Left cardiac atrium (tissue), 4 donors: ENCODE results near the gene LTBP4. TPM values are rescaled to one million over a fixed set of nuclear protein-coding genes. Genes with fewer than 3 reads are reported as not detected.
A peak's percentile ranks its signal among the peaks of the same experiment; 100 is the strongest.
"Not testable (repeated sequence)": the region's sequence is repeated elsewhere in the genome, so short reads cannot be mapped to it uniquely, and the experiment has no call there.

ENCODE experiments used
- ATAC-seq, 2 donors: fragments of 200-7000 bp; cut with Tn5 transposase; one replicate each; pipeline ENCODE4 v1.9.1; 2020; ENCODE audit warnings: mild to moderate bottlenecking in 2 of 2, moderate library complexity in 2 of 2
- DNase-seq: peaks from one replicate; pipeline ENCODE4 v3.0.0-alpha.2; 2020
- intact Hi-C, 2 donors: fragments of 100-400 bp; cut with DNase I; formaldehyde crosslinking; loops; one replicate each; pipeline versions ENCODE4 v1.14.1 to v1.15.1; 2022 to 2023
- total RNA-seq, 2 donors: library from RNA; stranded (reverse); fragmentation: NEBNext Ultra II Directional; extraction: Animal tissue kit (Norgen Biotek cat#: 25700); gene quantifications; one replicate each; pipeline ENCODE4 v1.2.1, GENCODE V29; 2021
- donor health status: DM: no; HTN: yes; CAD: no.
- donor health status: DM: no; HTN: yes; CAD: no; lungs with severe emphysema.
- donor health status: DM: yes; HTN: yes; CAD: no.
- donor health status: Dilated cardiomyopathy.

Gene LTBP4
- total RNA-seq, 2 donors from 2014 or later, result 272 to 361 TPM

DNA sequence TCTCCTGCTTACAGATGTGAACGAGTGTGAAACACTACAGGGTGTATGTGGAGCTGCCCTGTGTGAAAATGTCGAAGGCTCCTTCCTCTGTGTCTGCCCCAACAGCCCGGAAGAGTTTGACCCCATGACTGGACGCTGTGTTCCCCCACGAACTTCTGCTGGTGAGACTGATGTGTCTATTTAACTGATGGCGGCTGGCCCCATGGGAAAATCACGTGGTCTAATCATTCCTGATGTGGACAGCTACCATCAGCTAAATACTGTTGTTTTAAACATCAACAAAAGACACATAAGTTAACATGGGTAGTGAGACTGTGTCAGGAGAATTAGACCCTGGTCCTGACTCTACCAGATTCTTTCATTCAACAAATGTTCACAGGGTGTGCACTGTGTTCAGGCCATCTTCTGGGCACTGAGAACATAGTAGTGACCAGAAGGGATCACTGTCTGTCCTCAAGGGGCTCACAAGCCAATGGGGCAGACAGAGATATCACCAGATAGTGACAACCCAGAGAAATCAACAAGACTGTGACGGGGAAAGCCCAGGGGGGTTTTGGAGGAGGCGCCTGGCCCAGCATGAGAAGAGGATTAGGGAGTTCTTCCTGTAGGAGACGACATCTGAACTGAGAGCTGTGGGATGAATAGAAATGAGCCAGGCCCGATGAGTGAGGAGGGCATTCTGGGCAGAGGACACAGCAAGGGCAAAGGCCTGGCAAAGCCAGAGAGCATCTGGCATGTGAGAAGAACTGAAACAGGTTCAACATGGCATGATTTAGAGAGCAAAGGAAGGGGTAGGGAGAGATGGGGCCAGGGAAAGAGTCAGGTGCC is 18.4 kb downstream of the LTBP4 start:
- DNase-seq (no peak), ATAC-seq (peak in 1 of 2 donors; percentile 63)
- intact Hi-C loops, result no loop called here

DNA sequence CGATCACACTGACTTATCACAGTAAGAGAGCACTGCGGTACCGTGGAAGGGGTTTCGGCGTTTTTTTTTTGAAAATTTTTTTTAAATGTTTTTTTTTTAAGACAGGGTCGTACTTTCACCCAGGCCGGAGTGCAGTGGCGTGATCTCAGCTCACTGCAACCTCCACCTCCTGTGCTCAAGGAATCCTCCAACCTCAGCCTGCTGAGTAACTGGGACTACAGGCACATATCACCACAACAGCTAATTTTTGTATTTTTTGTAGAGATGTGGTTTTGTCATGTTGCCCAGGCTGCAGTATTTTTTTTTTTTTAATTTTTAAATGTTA is 19.0 kb downstream of the LTBP4 start:
- no peak for DNase-seq
- intact Hi-C loops, result no loop called here
- ATAC-seq, result no peak

DNA sequence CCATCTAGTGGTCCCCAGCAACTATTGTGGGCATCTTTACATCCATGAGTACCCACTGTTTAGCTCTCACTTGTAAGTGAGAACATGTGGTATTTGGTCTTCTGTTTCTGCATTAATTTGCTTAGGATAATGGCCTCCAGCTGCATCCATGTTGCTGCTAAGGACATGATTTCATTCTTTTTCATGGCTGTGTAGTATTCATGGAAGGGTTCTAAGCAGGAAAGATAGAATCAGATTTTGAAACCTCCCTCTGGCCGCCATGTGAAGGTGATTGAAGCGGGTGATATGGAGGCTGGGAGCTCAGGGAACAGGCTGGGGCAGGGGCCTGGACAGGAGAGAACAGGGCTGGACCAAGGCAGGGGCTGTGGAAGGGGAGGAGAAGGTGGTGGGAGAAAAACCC is 20.1 kb downstream of the LTBP4 start:
- no peak for ATAC-seq

DNA sequence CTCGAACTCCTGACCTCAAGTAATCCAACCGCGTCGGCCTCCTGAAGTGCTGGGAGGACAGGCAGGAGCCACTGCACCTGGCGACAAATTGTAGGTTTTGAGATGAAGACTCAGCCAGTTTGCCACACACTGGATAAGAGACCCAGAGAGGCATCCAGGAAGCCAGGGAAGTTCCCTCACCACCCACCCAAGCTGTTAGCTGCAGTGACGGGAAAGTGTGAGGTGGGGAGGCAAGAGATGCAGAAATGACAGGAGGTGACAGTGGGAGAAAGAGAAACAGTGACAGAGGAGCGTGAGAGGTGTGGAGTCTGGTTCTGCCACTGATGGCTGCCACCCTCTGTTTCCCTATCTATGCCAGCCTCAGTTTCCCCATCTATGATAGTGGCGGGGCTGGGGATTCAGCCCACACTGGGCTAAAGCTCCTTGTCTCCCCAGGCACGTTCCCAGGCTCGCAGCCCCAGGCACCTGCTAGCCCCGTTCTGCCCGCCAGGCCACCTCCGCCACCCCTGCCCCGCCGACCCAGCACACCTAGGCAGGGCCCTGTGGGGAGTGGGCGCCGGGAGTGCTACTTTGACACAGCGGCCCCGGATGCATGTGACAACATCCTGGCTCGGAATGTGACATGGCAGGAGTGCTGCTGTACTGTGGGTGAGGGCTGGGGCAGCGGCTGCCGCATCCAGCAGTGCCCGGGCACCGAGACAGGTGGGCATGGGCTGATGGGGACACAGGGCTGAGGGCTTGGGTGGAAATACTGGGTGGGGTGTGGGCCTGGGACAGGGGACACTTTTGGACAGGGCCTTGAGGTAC is 21.0 kb downstream of the LTBP4 start:
- intact Hi-C loops, result no loop called here
- DNase-seq (no peak), ATAC-seq (no peak)

More for the DNA sequence above, 20.1 kb downstream of the LTBP4 start:
- DNase-seq, result no peak
- intact Hi-C loops, result no loop called here

DNA sequence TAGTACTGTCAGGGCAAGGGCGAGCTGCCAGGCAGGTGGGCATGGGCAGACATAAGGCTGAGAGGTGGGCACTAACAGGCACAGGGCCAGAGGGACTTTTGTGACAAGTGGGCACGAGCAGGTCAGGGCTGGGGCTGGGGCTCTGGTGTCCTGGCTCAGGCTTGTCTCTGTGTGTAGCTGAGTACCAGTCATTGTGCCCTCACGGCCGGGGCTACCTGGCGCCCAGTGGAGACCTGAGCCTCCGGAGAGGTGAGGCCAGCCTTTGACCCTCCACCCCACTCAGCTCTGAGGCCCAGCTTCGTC is 21.6 kb downstream of the LTBP4 start:
- intact Hi-C loops, result no loop called here
- DNase-seq (no peak), ATAC-seq (no peak)

DNA sequence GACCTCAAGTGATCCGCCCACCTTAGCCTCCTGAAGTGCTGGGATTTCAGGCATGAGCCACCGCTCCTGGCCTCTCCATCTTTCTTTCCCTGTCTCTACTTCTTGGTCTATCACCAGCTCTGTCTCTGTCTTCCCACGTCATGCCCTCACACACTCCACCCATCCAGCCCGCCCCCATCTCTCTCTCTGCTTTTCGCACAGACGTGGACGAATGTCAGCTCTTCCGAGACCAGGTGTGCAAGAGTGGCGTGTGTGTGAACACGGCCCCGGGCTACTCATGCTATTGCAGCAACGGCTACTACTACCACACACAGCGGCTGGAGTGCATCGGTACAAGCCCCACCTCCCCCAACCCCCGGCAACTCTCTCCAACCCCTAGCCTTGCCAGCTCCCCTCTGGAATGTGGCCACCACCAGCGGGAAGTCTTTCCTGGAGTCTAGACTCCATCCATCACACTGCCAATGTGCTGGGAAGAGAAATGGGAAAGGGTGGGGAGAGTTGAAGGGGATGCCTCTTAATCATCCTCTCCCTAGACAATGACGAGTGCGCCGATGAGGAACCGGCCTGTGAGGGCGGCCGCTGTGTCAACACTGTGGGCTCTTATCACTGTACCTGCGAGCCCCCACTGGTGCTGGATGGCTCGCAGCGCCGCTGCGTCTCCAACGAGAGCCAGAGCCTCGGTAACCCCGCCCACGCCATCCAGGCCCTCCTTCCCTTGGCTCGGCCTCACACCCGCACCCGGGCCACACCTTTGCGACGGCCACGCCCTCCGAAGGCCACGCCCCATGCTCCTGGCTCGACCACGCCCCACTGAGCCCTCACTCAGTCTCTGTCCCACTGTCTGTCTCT is 22.5 kb downstream of the LTBP4 start:
- DNase-seq, result peak; percentile 59
- ATAC-seq, result peak; percentile 19 to 62
- intact Hi-C loops, result no loop called here

DNA sequence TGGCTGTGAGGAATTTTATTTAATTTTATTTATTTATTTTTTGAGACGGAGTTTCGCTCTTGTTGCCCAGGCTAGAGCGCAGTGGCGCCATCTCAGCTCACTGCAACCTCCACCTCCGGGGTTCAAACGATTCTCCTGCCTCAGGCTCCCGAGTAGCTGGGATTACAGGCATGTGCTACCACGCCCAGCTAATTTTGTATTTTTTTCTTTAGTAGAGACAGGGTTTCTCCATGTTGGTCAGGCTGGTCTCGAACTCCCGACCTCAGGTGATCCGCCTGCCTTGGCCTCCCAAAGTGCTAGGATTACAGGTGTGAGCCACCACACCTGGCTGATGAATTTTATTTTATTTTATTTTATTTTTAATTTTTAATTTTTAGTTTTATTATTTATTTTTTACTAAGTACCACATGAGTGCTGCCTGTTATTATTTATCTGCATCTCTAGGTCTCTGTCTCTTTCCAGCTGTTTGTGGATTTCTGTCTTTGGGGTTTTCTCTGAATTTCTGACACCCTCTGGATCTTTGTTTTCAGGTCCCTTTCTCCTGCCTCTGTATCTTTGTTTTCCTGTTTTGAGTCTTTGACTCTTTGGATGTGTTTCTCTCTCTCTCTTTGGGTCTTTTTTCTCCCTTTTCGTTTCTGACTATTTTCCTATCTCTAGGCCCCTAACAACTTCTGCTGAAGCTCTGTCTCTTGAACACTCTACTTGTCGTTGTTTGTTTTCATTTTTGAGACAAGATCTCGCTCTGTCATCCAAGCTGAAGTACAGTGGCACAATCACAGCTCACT is 23.4 kb downstream of the LTBP4 start:
- intact Hi-C loops, DNase-seq, ATAC-seq: not testable (repeated sequence)

DNA sequence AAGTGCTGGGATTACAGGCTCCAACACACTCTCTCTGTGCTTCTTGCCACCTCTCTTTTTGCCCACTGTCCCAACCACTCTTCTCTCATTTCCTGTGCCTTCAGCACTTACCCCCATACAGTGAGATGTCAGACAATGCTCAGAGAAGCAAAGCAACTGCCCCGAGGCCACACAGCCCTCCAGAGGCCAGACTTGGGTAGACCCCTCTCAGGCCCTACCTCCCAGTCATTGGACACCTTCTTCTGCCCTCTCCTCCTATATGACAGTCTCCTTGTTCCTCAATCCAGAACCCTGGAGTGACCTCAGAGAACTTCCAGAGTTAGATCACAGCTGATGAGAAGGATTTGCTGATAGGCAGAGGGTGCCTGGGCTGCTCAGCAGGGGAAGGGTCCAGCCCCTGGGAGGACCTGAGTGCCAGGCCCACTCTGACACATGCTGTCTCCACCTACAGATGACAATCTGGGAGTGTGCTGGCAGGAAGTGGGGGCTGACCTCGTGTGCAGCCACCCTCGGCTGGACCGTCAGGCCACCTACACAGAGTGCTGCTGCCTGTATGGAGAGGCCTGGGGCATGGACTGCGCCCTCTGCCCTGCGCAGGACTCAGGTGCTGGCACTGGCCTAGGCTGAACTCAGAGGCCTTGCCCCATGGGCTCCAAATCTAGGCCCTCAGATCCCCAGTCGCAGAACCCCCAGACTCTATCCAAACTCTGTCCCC is 24.4 kb downstream of the LTBP4 start:
- no peak for ATAC-seq
- no peak for DNase-seq
- intact Hi-C loops, result no loop called here

DNA sequence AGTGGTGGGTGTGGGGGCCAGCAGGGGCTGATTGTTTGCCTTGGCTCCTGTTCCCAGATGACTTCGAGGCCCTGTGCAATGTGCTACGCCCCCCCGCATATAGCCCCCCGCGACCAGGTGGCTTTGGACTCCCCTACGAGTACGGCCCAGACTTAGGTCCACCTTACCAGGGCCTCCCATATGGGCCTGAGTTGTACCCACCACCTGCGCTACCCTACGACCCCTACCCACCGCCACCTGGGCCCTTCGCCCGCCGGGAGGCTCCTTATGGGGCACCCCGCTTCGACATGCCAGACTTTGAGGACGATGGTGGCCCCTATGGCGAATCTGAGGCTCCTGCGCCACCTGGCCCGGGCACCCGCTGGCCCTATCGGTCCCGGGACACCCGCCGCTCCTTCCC is 25.7 kb downstream of the LTBP4 start:
- intact Hi-C loops, result no loop called here
- no peak for ATAC-seq
- no peak for DNase-seq

DNA sequence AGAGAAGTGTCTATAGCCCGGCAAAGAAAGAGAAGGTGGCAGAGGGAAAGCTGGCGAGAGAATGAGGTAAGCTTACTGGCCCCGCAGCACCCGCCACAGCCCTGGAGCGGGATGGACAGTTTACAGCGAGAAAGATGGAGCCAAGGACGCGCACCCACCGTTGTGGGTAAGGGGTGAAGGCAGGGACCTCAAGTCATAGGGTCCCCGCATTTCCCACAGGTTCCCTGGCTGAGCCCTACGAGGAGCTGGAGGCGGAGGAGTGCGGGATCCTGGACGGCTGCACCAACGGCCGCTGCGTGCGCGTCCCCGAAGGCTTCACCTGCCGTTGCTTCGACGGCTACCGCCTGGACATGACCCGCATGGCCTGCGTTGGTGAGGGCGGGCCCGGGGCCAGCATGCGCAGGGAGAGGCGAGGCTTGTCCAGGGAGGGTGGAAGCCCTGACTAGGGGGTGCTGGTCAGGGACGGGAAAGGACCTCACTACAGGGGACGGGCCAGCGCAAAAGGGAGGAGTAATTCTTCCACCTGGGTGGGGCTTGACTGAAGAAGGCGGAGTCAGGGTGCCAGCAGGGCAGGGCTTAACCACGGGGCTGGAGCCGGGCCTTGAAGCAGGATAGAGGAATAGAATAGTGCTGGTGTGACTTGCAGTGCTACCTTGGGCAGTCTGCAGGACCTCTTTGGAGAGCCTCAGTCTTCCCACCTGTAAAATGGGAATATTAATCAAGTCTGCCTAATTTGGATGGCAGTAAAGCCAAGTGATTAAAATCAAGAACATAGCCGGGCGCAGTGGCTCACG is 26.5 kb downstream of the LTBP4 start:
- DNase-seq, result no peak
- peak in 1 of 2 donors; percentile 7 for ATAC-seq
- intact Hi-C loops, result no loop called here

DNA sequence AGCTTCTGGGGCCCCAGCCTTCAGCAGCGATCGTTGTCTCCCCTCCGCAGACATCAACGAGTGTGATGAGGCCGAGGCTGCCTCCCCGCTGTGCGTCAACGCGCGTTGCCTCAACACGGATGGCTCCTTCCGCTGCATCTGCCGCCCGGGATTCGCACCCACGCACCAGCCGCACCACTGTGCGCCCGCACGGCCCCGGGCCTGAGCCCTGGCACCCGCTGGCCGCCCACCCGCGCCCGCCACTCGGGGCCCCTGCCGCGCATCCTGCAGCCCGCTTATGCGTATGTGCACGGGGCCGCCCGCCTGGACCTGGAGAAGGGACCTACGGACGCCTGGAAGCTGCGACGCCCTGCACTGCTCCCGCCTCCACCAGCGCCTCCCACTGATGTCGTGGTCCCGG is 28.2 kb downstream of the LTBP4 start:
- intact Hi-C loops, result no loop called here
- DNase-seq (no peak), ATAC-seq (no peak)

DNA sequence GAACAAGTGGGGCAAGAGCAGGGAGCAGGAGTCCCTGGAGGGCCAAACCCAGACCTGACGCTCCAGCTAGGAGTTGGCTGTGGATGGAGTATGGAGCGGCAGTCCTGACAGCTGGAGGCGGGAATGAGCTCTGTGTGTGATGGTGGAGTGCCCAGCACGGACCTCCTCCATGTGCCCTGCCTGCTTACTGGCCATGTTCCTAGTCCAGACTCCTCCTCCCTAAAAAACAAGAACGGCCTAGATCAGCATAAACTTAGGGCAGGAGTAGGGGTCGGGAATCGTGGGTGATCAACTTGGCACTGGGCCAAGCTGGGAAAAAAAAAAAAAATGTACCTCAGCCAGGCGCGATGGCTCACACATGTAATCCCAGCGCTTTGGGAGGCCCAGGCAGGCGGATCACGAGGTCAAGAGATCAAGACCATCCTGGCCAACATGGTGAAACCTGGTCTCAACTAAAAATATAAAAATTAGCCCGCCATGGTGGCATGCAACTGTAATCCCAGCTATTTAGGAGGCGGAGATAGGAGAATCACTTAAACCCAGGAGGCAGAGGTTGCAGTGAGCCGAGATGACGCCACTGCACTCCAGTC is 29.5 kb downstream of the LTBP4 start:
- ATAC-seq (no peak), DNase-seq (no peak)
- intact Hi-C loops, result loop anchor here in 1 of 2 donors (10.0 kb wide), 1 partner anchor 96 kb away; no protein-coding TSS in a partner anchor

DNA sequence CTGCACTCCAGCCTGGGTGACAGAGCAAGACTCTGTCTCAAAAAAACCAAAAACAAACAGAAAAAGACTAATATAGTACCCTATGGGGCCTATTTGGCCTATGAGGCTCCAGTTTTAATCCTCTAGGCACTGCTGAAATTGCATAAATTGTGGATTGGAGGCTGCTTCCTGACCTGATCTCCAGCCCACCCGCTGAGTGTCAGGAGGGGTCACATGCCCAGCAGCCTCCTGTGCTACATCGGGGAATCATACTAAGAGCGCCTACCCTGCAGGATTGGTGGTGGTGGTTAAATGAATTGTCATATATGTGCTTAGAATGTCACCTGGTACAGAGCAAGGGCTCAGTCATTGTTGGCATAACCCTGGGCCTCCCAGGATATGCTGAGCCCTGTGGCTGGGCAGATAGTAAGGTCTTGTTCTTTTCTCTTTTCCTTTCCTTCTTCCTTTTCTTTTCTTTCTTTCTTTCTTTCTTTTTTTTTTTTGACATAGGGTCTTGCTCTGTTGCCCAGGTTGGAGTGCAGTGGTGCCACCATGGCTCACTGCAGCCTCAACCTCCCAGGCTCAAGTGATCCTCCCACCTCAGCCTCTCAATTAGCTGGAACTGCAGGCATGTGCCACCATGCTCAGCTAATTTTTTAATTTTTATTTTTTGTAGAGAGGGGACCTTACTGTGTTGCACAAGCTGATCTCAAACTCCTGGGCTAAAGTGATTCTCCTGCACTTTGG is 31.3 kb downstream of the LTBP4 start:
- intact Hi-C loops, result loop anchor here in 1 of 2 donors (10.0 kb wide), 1 partner anchor 98 kb away; no protein-coding TSS in a partner anchor
- no peak for DNase-seq
- no peak for ATAC-seq

DNA sequence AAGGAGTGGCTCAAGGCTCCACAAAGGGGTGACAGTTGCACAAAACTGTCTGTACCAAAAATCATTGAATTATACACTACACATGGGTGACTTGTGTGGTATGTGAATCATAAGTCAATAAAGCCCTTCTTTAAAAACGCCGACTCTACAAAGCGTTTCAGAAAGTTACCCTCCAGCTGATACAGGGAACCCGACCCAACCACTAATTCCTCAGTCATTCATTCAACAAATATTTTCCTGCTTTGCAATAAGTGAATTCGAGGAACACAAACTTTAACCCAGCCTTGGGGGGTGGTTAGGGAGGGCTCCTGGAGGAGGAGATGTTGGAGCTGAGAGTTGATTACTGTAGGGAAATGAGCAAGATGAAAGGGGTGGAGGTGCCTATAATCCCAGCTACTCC is 32.0 kb downstream of the LTBP4 start:
- intact Hi-C loops, result loop anchor here in 1 of 2 donors (10.0 kb wide), 1 partner anchor 98 kb away; no protein-coding TSS in a partner anchor
- ATAC-seq, result no peak
- DNase-seq, result no peak

DNA sequence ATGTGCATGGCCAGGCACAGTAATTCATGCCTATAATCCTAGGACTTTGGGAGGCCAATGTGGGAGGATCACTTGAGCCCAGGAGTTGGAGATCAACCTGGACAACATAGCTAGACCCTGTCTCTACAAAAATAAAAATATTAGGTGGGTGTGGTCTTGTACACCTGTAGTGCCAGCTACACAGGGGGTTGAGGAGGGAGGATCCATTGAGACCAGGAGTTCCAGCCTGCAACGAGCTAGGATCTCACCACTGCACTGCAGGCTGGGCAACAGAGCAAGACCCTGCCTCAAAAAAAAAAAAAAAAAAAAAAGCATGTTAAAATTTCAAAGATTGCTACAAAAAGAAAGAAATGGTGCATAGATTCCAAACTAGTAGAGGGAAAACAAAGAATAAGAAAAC is 37.2 kb downstream of the LTBP4 start:
- intact Hi-C loops, result loop anchor here in 1 of 2 donors (10.0 kb wide), 1 partner anchor 104 kb away; no protein-coding TSS in a partner anchor

DNA sequence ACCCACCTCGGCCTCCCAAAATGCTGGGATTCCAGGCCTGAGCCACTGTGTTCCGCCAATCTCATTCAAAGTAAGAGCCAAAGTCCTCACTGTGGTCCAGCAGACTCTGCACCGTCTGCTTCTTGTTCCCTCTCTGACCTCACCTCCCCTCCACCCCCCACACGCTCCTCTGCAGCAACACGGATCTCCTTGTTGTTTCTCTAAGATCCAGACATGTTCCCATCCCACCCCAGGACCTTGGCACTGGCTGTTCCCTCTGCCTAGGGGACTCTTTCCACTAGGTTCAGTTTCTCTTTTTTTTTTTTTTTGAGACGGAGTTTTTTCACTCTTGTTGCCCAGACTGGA is 38.4 kb downstream of the LTBP4 start:
- ATAC-seq, result peak; percentile 24 to 48
- no peak for DNase-seq
- intact Hi-C loops, result loop anchor here in 1 of 2 donors (10.0 kb wide), 1 partner anchor 105 kb away; no protein-coding TSS in a partner anchor

More for the DNA sequence above, 37.2 kb downstream of the LTBP4 start:
- ATAC-seq (no peak), DNase-seq (no peak)
